Stimulated activated CD4-positive, alpha-beta T cell treated with anti-CD3 and anti-CD28 coated beads, Interleukin-15, amount 100 ng/mL, for 48 hours (primary cell): ENCODE results near the gene FBXO9.

Experiments used
- DNase-seq, 2 donors: peaks; one replicate each; pipeline ENCODE4 v3.0.0-alpha.2; 2020; ENCODE audit warnings: low read depth in 2 of 2

FBXO9 gene

GRCh38 chr6:53089948-53090347 lies 24.7 kb downstream of the FBXO9 start:
- DNase-seq: no peak

GRCh38 chr6:53090576-53090975 lies 25.4 kb downstream of the FBXO9 start:
- no peak for DNase-seq

- DNase-seq: no peak
These were observed 30.1 kb downstream of the FBXO9 start for GRCh38 chr6:53095270-53095669.

- DNase-seq: no peak
These were observed 30.5 kb downstream of the FBXO9 start for GRCh38 chr6:53095716-53096115.

- DNase-seq: no peak
These were observed 35.4 kb downstream of the FBXO9 start for GRCh38 chr6:53100561-53100960.

GRCh38 chr6:53101006-53101405 lies 35.8 kb downstream of the FBXO9 start:
- DNase-seq: no peak

- DNase-seq: no peak
These were observed 38.9 kb downstream of the FBXO9 start for GRCh38 chr6:53103993-53104675.

- no peak for DNase-seq
These were observed 39.7 kb downstream of the FBXO9 start for GRCh38 chr6:53104916-53105315.

GRCh38 chr6:53107091-53107490 lies 41.9 kb downstream of the FBXO9 start:
- no peak for DNase-seq

GRCh38 chr6:53109612-53110011 lies 44.4 kb downstream of the FBXO9 start:
- no peak for DNase-seq

- DNase-seq: no peak
These were observed 46.7 kb downstream of the FBXO9 start for GRCh38 chr6:53111865-53112264.

GRCh38 chr6:53112404-53112803 lies 47.2 kb downstream of the FBXO9 start:
- no peak for DNase-seq

GRCh38 chr6:53112871-53113270 lies 47.7 kb downstream of the FBXO9 start:
- no peak for DNase-seq

- DNase-seq: no peak
These were observed 48.5 kb downstream of the FBXO9 start for GRCh38 chr6:53113742-53114141.

- DNase-seq: no peak
These were observed 49.9 kb downstream of the FBXO9 start for GRCh38 chr6:53115113-53115512.

- DNase-seq: no peak
These were observed 50.5 kb downstream of the FBXO9 start for GRCh38 chr6:53115741-53116140.

- no peak for DNase-seq
These were observed 54.1 kb downstream of the FBXO9 start for GRCh38 chr6:53119349-53119748.

- DNase-seq: no peak
These were observed 54.7 kb downstream of the FBXO9 start for GRCh38 chr6:53119772-53120409.

- no peak for DNase-seq
These were observed 59.1 kb downstream of the FBXO9 start for GRCh38 chr6:53124131-53124800.

- no peak for DNase-seq
These were observed 60.1 kb downstream of the FBXO9 start for GRCh38 chr6:53125276-53125675.

GRCh38 chr6:53128842-53129241 lies 63.6 kb downstream of the FBXO9 start:
- DNase-seq: no peak

GRCh38 chr6:53130569-53131290 lies 65.5 kb downstream of the FBXO9 start:
- no peak for DNase-seq
